MM.1S (cell line): ENCODE results near the gene CNTNAP2.

Source experiments
- DNase-seq: peaks from one replicate; pipeline ENCODE4 v3.0.0-alpha.2; 2015
- H2AFZ ChIP-seq: fragments of 300-600 bp; sonication (generic); 2 replicates; pipeline ENCODE4 v1.6.0; 2016; ENCODE audit warnings: antibody characterized with exemption, low read length
- H3F3A ChIP-seq: fragments of 300-600 bp; sonication (generic); 2 replicates; pipeline ENCODE4 v1.6.1; 2016; ENCODE audit warnings: mild to moderate bottlenecking, antibody characterized with exemption, low read length, moderate library complexity, mixed read lengths; ENCODE audit not compliant: insufficient read depth
- H3K27ac ChIP-seq: fragments of 300-600 bp; sonication (generic); 2 replicates; pipeline ENCODE4 v1.5.1; 2016; ENCODE audit warnings: mild to moderate bottlenecking, low read length
- H3K27me3 ChIP-seq: fragments of 300-600 bp; sonication (generic); replicated peaks from 2 replicates; pipeline ENCODE4 v1.6.0; 2016; ENCODE audit warnings: low read length; ENCODE audit not compliant: insufficient read depth
- H3K36me3 ChIP-seq: fragments of 300-600 bp; sonication (generic); replicated peaks from 2 replicates; pipeline ENCODE4 v1.6.1; 2016; ENCODE audit warnings: mild to moderate bottlenecking, low read length, mixed read lengths; ENCODE audit not compliant: insufficient read depth
- H3K4me1 ChIP-seq: fragments of 300-600 bp; sonication (generic); 2 replicates; pipeline ENCODE4 v1.6.1; 2016; ENCODE audit warnings: low read length, mixed read lengths
- H3K4me2 ChIP-seq: fragments of 300-600 bp; sonication (generic); 2 replicates; pipeline ENCODE4 v1.6.0; 2016; ENCODE audit warnings: low read depth, low read length
- H3K4me3 ChIP-seq: fragments of 300-600 bp; sonication (generic); 2 replicates; pipeline ENCODE4 v1.5.1; 2016; ENCODE audit warnings: low read length, mixed read lengths
- H3K79me2 ChIP-seq: fragments of 300-600 bp; sonication (generic); 2 replicates; pipeline ENCODE4 v1.6.1; 2016; ENCODE audit warnings: mixed run types, low read length, mixed read lengths
- H3K9ac ChIP-seq: fragments of 300-600 bp; sonication (generic); 2 replicates; pipeline ENCODE4 v1.6.1; 2016; ENCODE audit warnings: low read length, mixed read lengths
- H3K9me2 ChIP-seq: fragments of 300-600 bp; sonication (generic); replicated peaks from 2 replicates; pipeline ENCODE4 v1.6.1; 2016; ENCODE audit warnings: mild to moderate bottlenecking, low read length, mixed read lengths; ENCODE audit not compliant: insufficient read depth
- H3K9me3 ChIP-seq: fragments of 300-600 bp; sonication (generic); replicated peaks from 2 replicates; pipeline ENCODE4 v1.6.1; 2016; ENCODE audit warnings: mild to moderate bottlenecking, low read length, mixed read lengths; ENCODE audit not compliant: insufficient read depth
- H4K20me1 ChIP-seq: fragments of 300-600 bp; sonication (generic); 2 replicates; pipeline ENCODE4 v1.6.1; 2016; ENCODE audit warnings: mild to moderate bottlenecking, low read length, moderate library complexity, mixed read lengths; ENCODE audit not compliant: insufficient read depth
- EZH2 ChIP-seq: fragments of 300-600 bp; sonication (generic); optimal IDR thresholded peaks from 2 replicates; pipeline ENCODE3; 2017; ENCODE audit warnings: low read depth, mild to moderate bottlenecking, antibody characterized with exemption, low read length, mixed read lengths
- EZH2phosphoT487 ChIP-seq: fragments of 300-600 bp; sonication (generic); IDR thresholded peaks from 2 replicates; pipeline ENCODE4 v1.6.1; 2018; ENCODE audit warnings: antibody characterized with exemption, low read length
- TF ChIP-seq, protein P1 (sequence below): fragments of 300-600 bp; sonication (generic); IDR thresholded peaks from 2 replicates; pipeline ENCODE4 v1.5.1; 2016; ENCODE audit warnings: antibody characterized with exemption, low read length, mixed read lengths

CNTNAP2 gene

DNA sequence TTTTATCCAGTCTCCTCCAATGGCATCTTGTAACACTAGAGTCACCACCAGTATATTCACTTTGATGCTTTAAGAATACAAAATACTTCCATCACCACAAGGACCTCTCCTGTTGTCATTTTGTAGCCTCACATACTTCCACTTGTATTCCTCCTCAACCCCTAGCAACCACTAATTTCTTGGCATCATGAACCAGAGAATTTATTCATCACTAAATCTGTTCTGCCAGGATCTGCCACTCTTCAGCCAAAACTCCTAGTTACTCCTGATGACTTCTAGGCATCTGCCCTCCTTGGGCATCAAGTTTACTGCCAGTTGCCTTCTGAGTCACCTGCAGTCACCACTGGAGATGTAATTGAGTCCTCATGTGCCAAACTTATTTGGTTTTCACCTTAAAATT is 906.8 kb downstream of the CNTNAP2 start:
- Histone ChIP-seq H3K9me3 (no peaks in the 10 kb centered on the region), H3K9me2 (no peaks in the 10 kb centered on the region), H3K4me3 (no peak overlapping the region), H3K36me3 (no peaks in the 10 kb centered on the region), H3K4me1 (no peaks in the 10 kb centered on the region), H3F3A (no peaks in the 10 kb centered on the region), H3K27ac (no peak overlapping the region), H4K20me1 (no peaks in the 10 kb centered on the region), H2AFZ (no peak overlapping the region), H3K9ac (no peak overlapping the region), H3K27me3 (no peaks in the 10 kb centered on the region), H3K79me2 (no peaks in the 10 kb centered on the region), H3K4me2 (no peak overlapping the region)
- TF ChIP-seq EZH2 (no peak), EZH2phosphoT487 (no peak)
- TF ChIP-seq, protein P1, sequence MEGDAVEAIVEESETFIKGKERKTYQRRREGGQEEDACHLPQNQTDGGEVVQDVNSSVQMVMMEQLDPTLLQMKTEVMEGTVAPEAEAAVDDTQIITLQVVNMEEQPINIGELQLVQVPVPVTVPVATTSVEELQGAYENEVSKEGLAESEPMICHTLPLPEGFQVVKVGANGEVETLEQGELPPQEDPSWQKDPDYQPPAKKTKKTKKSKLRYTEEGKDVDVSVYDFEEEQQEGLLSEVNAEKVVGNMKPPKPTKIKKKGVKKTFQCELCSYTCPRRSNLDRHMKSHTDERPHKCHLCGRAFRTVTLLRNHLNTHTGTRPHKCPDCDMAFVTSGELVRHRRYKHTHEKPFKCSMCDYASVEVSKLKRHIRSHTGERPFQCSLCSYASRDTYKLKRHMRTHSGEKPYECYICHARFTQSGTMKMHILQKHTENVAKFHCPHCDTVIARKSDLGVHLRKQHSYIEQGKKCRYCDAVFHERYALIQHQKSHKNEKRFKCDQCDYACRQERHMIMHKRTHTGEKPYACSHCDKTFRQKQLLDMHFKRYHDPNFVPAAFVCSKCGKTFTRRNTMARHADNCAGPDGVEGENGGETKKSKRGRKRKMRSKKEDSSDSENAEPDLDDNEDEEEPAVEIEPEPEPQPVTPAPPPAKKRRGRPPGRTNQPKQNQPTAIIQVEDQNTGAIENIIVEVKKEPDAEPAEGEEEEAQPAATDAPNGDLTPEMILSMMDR, result no peak
- DNase-seq, result no peak

DNA sequence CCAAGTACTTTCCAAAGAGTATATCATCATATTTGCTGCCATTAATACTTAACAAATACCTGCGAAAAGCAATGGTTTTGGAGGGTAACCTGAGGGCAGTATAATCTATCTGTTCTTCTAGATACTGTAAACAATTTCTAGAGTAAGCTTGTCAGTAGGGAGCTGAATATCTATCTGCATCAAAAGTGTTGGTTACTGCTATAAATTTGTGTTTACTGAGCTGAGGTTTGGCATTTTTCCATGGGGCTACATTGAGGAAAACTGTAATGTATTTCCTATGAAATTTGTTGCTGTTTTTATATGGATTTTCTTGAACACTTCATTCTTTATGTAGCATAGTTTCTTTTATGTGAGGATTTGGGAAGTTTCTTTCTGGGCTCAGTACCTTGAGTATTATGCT is 913.4 kb downstream of the CNTNAP2 start:
- no peak overlapping the region for H3K4me2 ChIP-seq
- no peaks in the 10 kb centered on the region for H3K79me2 ChIP-seq
- H3K9me3 ChIP-seq, result no peaks in the 10 kb centered on the region
- TF ChIP-seq EZH2 (no peak), EZH2phosphoT487 (no peak)
- TF ChIP-seq, protein P1, result no peak
- no peak overlapping the region for H3K27ac ChIP-seq
- H3K9me2 ChIP-seq, result no peaks in the 10 kb centered on the region
- no peaks in the 10 kb centered on the region for H3F3A ChIP-seq
- no peaks in the 10 kb centered on the region for H3K27me3 ChIP-seq
- no peaks in the 10 kb centered on the region for H3K4me1 ChIP-seq
- DNase-seq, result no peak
- H3K4me3 ChIP-seq, result no peak overlapping the region
- no peaks in the 10 kb centered on the region for H3K36me3 ChIP-seq
- H3K9ac ChIP-seq, result no peak overlapping the region
- H2AFZ ChIP-seq, result no peak overlapping the region
- H4K20me1 ChIP-seq, result no peaks in the 10 kb centered on the region

DNA sequence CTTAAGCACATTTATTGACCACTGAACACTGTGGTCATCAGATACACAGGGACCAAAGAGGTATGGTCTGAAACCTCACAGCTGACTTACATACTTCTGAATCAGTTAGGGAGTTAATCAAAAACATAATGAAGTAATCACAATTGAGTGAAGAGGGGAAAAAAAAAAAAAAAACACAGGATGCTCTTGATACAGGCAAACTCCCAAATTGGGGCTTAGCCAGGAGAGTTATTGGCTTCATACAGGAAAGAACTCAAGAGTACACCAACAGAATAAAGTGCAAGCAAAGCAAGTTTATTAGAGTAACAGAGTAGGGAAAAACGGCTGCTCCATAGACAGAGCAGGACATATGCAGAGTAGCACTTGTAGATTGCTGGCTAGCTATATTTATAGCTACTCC is 917.0 kb downstream of the CNTNAP2 start:
- Histone ChIP-seq H3F3A (no peaks in the 10 kb centered on the region), H4K20me1 (no peaks in the 10 kb centered on the region), H2AFZ (no peak overlapping the region), H3K36me3 (no peaks in the 10 kb centered on the region), H3K27ac (no peak overlapping the region), H3K4me3 (no peak overlapping the region), H3K9me3 (no peaks in the 10 kb centered on the region), H3K9ac (no peak overlapping the region), H3K4me2 (no peak overlapping the region), H3K4me1 (no peaks in the 10 kb centered on the region), H3K27me3 (no peaks in the 10 kb centered on the region), H3K9me2 (no peaks in the 10 kb centered on the region), H3K79me2 (no peaks in the 10 kb centered on the region)
- DNase-seq, result no peak
- TF ChIP-seq, protein P1, result no peak
- no peak for TF ChIP-seq EZH2
- TF ChIP-seq EZH2phosphoT487, result no peak

DNA sequence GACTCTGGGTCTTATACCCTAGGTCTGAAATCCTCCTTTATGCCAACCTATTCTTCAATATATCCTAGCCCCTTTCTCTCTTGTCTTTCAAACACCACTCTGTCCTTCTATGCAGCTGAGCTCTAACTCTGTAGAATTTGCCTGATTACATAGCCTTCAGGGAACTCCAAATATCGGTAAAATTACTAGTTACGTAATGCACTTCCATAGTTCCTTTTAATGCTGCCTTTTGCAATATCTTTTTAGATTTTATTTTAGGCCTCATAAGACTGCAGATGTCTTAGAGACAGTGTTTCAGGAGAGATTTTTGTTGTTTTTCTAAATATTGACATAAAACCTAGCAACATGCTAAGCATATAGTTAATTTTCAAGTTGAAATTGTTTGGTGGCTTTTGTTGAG is 924.8 kb downstream of the CNTNAP2 start:
- Histone ChIP-seq H2AFZ (no peak overlapping the region), H3K79me2 (no peaks in the 10 kb centered on the region), H4K20me1 (no peaks in the 10 kb centered on the region), H3K9ac (no peak overlapping the region), H3K27me3 (no peaks in the 10 kb centered on the region), H3F3A (no peaks in the 10 kb centered on the region), H3K9me2 (no peaks in the 10 kb centered on the region), H3K27ac (no peak overlapping the region), H3K4me3 (no peak overlapping the region), H3K4me2 (no peak overlapping the region), H3K36me3 (no peaks in the 10 kb centered on the region), H3K4me1 (no peaks in the 10 kb centered on the region), H3K9me3 (no peaks in the 10 kb centered on the region)
- DNase-seq, result no peak
- TF ChIP-seq, protein P1, result no peak
- TF ChIP-seq EZH2phosphoT487 (no peak), EZH2 (no peak)
